Measurements from ENCODE around the gene STK36. TPM values are rescaled to one million over a fixed set of nuclear protein-coding genes. Genes with fewer than 3 reads are reported as not detected.

The STK36 gene
- total RNA-seq, 1 experiment from 2014 or later: 38.7 TPM

- H3K36me3 Mint-ChIP-seq (ENCODE audit: insufficient read depth in 1 of 3, low read depth in 3 of 3): peaks cover 37 to 77% (median 74%) of the 10 kb centered on the region in 3 experiments; a peak in 6 of 7 replicates
- H3K4me3 Mint-ChIP-seq: no peak overlapping the region
- H2BK15ac ChIP-seq (ENCODE audit: low read depth, low read length): no peak overlapping the region
- no peaks in the 10 kb centered on the region for H3K9me3 ChIP-seq (ENCODE audit: control insufficient read depth, low read depth, low read length)
- no peak overlapping the region for H3K4me2 ChIP-seq (ENCODE audit: insufficient read depth, insufficient read length, low read length)
- H3K27me3 Mint-ChIP-seq (ENCODE audit: low read depth): no peaks in the 10 kb centered on the region
- TF ChIP-seq, protein P1, sequence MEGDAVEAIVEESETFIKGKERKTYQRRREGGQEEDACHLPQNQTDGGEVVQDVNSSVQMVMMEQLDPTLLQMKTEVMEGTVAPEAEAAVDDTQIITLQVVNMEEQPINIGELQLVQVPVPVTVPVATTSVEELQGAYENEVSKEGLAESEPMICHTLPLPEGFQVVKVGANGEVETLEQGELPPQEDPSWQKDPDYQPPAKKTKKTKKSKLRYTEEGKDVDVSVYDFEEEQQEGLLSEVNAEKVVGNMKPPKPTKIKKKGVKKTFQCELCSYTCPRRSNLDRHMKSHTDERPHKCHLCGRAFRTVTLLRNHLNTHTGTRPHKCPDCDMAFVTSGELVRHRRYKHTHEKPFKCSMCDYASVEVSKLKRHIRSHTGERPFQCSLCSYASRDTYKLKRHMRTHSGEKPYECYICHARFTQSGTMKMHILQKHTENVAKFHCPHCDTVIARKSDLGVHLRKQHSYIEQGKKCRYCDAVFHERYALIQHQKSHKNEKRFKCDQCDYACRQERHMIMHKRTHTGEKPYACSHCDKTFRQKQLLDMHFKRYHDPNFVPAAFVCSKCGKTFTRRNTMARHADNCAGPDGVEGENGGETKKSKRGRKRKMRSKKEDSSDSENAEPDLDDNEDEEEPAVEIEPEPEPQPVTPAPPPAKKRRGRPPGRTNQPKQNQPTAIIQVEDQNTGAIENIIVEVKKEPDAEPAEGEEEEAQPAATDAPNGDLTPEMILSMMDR (conservative IDR thresholded peaks at IDR 0.05): no peak
- no peak overlapping the region for H4K8ac ChIP-seq (replicated peaks; ENCODE audit: insufficient read length, low read depth, low read length)
- H3K79me2 ChIP-seq (ENCODE audit: insufficient read depth, low read length): no peaks in the 10 kb centered on the region
- H3K79me1 ChIP-seq (ENCODE audit: insufficient read depth, low read depth, low read length, poor library complexity, severe bottlenecking): no peaks in the 10 kb centered on the region
- H3T11ph ChIP-seq (ENCODE audit: low read length): no peak overlapping the region
- H3K56ac ChIP-seq (ENCODE audit: insufficient read length, low read depth, low read length): no peak overlapping the region
- no peak for DNase-seq
- H2AFZ ChIP-seq (ENCODE audit: low read length): no peak overlapping the region
- no CpG with 5 or more reads among the region's 18 CpGs for WGBS (ENCODE audit: extremely low coverage, insufficient read length, low lambda C conversion rate)
- H3K14ac ChIP-seq (ENCODE audit: insufficient read depth, low read length): no peak overlapping the region
- no peak overlapping the region for H3K23ac ChIP-seq (ENCODE audit: insufficient read length, low read depth, low read length)
- no peak overlapping the region for H3K18ac ChIP-seq (ENCODE audit: insufficient read length, low read depth, low read length)
- H3K27me3 ChIP-seq (ENCODE audit: insufficient read depth, low read length): no peaks in the 10 kb centered on the region
- H3K27ac ChIP-seq (ENCODE audit: insufficient read length, low read depth, low read length): no peak overlapping the region
- H3K4ac ChIP-seq (ENCODE audit: low read depth, low read length): no peak overlapping the region
- no peaks in the 10 kb centered on the region for H3K23me2 ChIP-seq (ENCODE audit: insufficient read length, low read depth, low read length, poor library complexity, severe bottlenecking)
- no peaks in the 10 kb centered on the region for H3K9me3 Mint-ChIP-seq
- no peak overlapping the region for H2BK120ac ChIP-seq (ENCODE audit: low read depth, low read length, poor library complexity, severe bottlenecking)
- peak overlapping the region in 1 of 3 experiments; percentile 88; a peak in 1 of 7 replicates for H3K27ac Mint-ChIP-seq
- H4K5ac ChIP-seq (ENCODE audit: insufficient read length, low read depth, low read length): no peak overlapping the region
- H3K9ac ChIP-seq (ENCODE audit: extremely low read depth, insufficient read length, low read length): no peak overlapping the region
- no peaks in the 10 kb centered on the region for H3K4me1 Mint-ChIP-seq
- H2BK20ac ChIP-seq (ENCODE audit: low read depth, low read length, poor library complexity, severe bottlenecking): no peak overlapping the region
- no peak overlapping the region for H2BK12ac ChIP-seq (ENCODE audit: insufficient read length, low read depth, low read length)
- no peak overlapping the region for H4K91ac ChIP-seq (ENCODE audit: insufficient read length, low read depth, low read length)
- no peak overlapping the region for H2AK5ac ChIP-seq (ENCODE audit: insufficient read length, low read length)
- no peaks in the 10 kb centered on the region for H3K4me1 ChIP-seq (ENCODE audit: insufficient read depth, low read length)
- no peaks in the 10 kb centered on the region for H4K20me1 ChIP-seq (ENCODE audit: control insufficient read depth, insufficient read depth, insufficient read length)
- H2BK5ac ChIP-seq (ENCODE audit: insufficient read length, low read length): no peak overlapping the region
These were observed 29.7 kb upstream of the STK36 start for GRCh38 chr2:218642121-218642656.

All from H9 (cell line).